ENCODE data around the gene CINP. TPM values are rescaled to one million over a fixed set of nuclear protein-coding genes. Genes with fewer than 3 reads are reported as not detected.

The CINP gene
- total RNA-seq, 2 experiments from 2014 or later = 47.8 to 52.2 TPM

GRCh38 chr14:102351023-102351422, 11.7 kb downstream of the CINP start:
- H3K27ac Mint-ChIP-seq = no peak overlapping the region

GRCh38 chr14:102348376-102348775, 14.3 kb downstream of the CINP start:
- Mint-ChIP-seq H3K27ac (no peak overlapping the region), H3K36me3 (ENCODE audit: low read depth) (peaks cover 27% of the 10 kb centered on the region), H3K9me3 (no peaks in the 10 kb centered on the region), H3K4me3 (no peak overlapping the region), H3K4me1 (ENCODE audit: low read depth) (peaks cover 7% of the 10 kb centered on the region), H3K27me3 (no peaks in the 10 kb centered on the region)
- intact Hi-C loops (cut with micrococcal nuclease) = no loop called here
- ATAC-seq (no peak), DNase-seq (no peak)
- ChIA-PET CTCF (interaction anchor here (1.6 kb wide), 1 partner anchor 11 kb away, joined by 5 read pairs; no protein-coding TSS in a partner anchor), POLR2A (interaction anchor here (1.1 to 1.6 kb wide), 2 partner anchors 12 to 14 kb away, joined by 4 to 8 read pairs; partner anchors contain the start of genes CINP and TECPR2)
- TF ChIP-seq CTCF (IDR thresholded peaks at IDR 0.05) = no peak

More at GRCh38 chr14:102351023-102351422, 11.7 kb downstream of the CINP start:
- Mint-ChIP-seq H3K36me3 (ENCODE audit: low read depth) (peaks cover 27% of the 10 kb centered on the region), H3K4me3 (no peak overlapping the region), H3K9me3 (no peaks in the 10 kb centered on the region), H3K27me3 (no peaks in the 10 kb centered on the region), H3K4me1 (ENCODE audit: low read depth) (peaks cover 9% of the 10 kb centered on the region)
- no peak for DNase-seq
- ATAC-seq = no peak
- no peak for TF ChIP-seq CTCF (IDR thresholded peaks at IDR 0.05)
- POLR2A ChIA-PET = interaction anchor here (0.6 to 1.7 kb wide), 3 partner anchors 9 to 439 kb away, joined by 3 to 4 read pairs (median 3); partner anchors contain the start of genes CINP and TECPR2
- CTCF ChIA-PET = interaction anchor here (1.2 to 1.6 kb wide), 3 partner anchors 11 to 86 kb away, joined by 3 to 5 read pairs (median 4); no protein-coding TSS in a partner anchor
- intact Hi-C loops (cut with micrococcal nuclease) = no loop called here

GRCh38 chr14:102346645-102347044, 16.0 kb downstream of the CINP start:
- H3K4me3 Mint-ChIP-seq = no peak overlapping the region
- ATAC-seq (no peak), DNase-seq (no peak)
- POLR2A ChIA-PET = interaction anchor here (1.6 kb wide), 1 partner anchor 14 kb away, joined by 3 read pairs; no protein-coding TSS in a partner anchor
- no peaks in the 10 kb centered on the region for H3K27me3 Mint-ChIP-seq
- H3K36me3 Mint-ChIP-seq (ENCODE audit: low read depth) = peaks cover 31% of the 10 kb centered on the region
- no peaks in the 10 kb centered on the region for H3K4me1 Mint-ChIP-seq (ENCODE audit: low read depth)
- CTCF ChIA-PET = no interaction called here
- H3K27ac Mint-ChIP-seq = no peak overlapping the region
- TF ChIP-seq CTCF (IDR thresholded peaks at IDR 0.05) = no peak
- intact Hi-C loops (cut with micrococcal nuclease) = no loop called here
- no peaks in the 10 kb centered on the region for H3K9me3 Mint-ChIP-seq

- Mint-ChIP-seq H3K27me3 (no peaks in the 10 kb centered on the region), H3K4me3 (no peak overlapping the region), H3K36me3 (ENCODE audit: low read depth) (peaks cover 33% of the 10 kb centered on the region), H3K27ac (no peak overlapping the region), H3K9me3 (no peaks in the 10 kb centered on the region), H3K4me1 (ENCODE audit: low read depth) (no peaks in the 10 kb centered on the region)
- ChIA-PET CTCF (no interaction called here), POLR2A (interaction anchor here (0.6 kb wide), 1 partner anchor 15 kb away, joined by 4 read pairs; no protein-coding TSS in a partner anchor)
- no peak for TF ChIP-seq CTCF (IDR thresholded peaks at IDR 0.05)
- no peak for ATAC-seq
- intact Hi-C loops (cut with micrococcal nuclease) = no loop called here
- DNase-seq = no peak
Observed at GRCh38 chr14:102345232-102345631, 17.5 kb downstream of the CINP start.

- no peak for DNase-seq
- Mint-ChIP-seq H3K4me1 (ENCODE audit: low read depth) (no peaks in the 10 kb centered on the region), H3K27ac (no peak overlapping the region), H3K9me3 (no peaks in the 10 kb centered on the region), H3K4me3 (no peak overlapping the region), H3K27me3 (no peaks in the 10 kb centered on the region), H3K36me3 (ENCODE audit: low read depth) (peaks cover 26% of the 10 kb centered on the region)
- intact Hi-C loops (cut with micrococcal nuclease) = no loop called here
- ChIA-PET POLR2A (interaction anchor here (0.5 kb wide), 1 partner anchor 399 kb away, joined by 3 read pairs; no protein-coding TSS in a partner anchor), CTCF (no interaction called here)
- no peak for ATAC-seq
- no peak for TF ChIP-seq CTCF (IDR thresholded peaks at IDR 0.05)
Observed at GRCh38 chr14:102344485-102344884, 18.2 kb downstream of the CINP start.

Measured in activated CD8-positive, alpha-beta T cell treated with anti-CD3 and anti-CD28 coated beads for 36 hours (primary cell).